Astrocyte (in vitro differentiated cells and primary cell): Measurements from ENCODE around the gene EPS8L1.

ENCODE experiments used
- CTCF ChIP-seq: IDR thresholded peaks from 2 replicates; pipeline ENCODE4 v1.5.1; 2011; ENCODE audit warnings: low read depth, mild to moderate bottlenecking, inconsistent platforms, low read length, moderate library complexity; ENCODE audit not compliant: insufficient read depth
- EZH2 ChIP-seq: IDR thresholded peaks from 2 replicates; pipeline ENCODE4 v1.6.1; 2012; ENCODE audit warnings: mild to moderate bottlenecking, low read length, inconsistent platforms; ENCODE audit not compliant: insufficient read depth

GRCh38 chr19:55136399-55137102 is 60.9 kb downstream of the EPS8L1 start:
- TF ChIP-seq CTCF (no peak), EZH2 (no peak)
